ENCODE data around the gene PIK3AP1.

PIK3AP1 gene

GRCh38 chr10:96656839-96657238 is 63.5 kb downstream of the PIK3AP1 start:
- Histone ChIP-seq H3K27me3 (ENCODE audit: insufficient read depth, low read depth) (no peaks in the 10 kb centered on the region), H3K4me1 (ENCODE audit: low read depth, poor library complexity, severe bottlenecking) (peaks cover 13% of the 10 kb centered on the region), H2AFZ (ENCODE audit: low read depth) (no peak overlapping the region), H3K9ac (no peak overlapping the region), H4K20me1 (ENCODE audit: insufficient read depth) (no peaks in the 10 kb centered on the region), H3K79me2 (ENCODE audit: insufficient read depth, low read depth) (no peaks in the 10 kb centered on the region), H3K36me3 (ENCODE audit: insufficient read depth) (no peaks in the 10 kb centered on the region), H3K27ac (no peak overlapping the region), H3K4me3 (IDR thresholded peaks at IDR 0.05; ENCODE audit: insufficient read depth, low read depth, low read length) (no peak overlapping the region), H3K4me2 (no peak overlapping the region)
- TF ChIP-seq CTCF (conservative IDR thresholded peaks at IDR 0.05; ENCODE audit: low read depth, low read length), result no peak

GRCh38 chr10:96656198-96656577 is 64.1 kb downstream of the PIK3AP1 start:
- Histone ChIP-seq H3K4me1 (ENCODE audit: low read depth, poor library complexity, severe bottlenecking) (peaks cover 13% of the 10 kb centered on the region), H3K27me3 (ENCODE audit: insufficient read depth, low read depth) (no peaks in the 10 kb centered on the region), H3K9ac (no peak overlapping the region), H2AFZ (ENCODE audit: low read depth) (no peak overlapping the region), H3K79me2 (ENCODE audit: insufficient read depth, low read depth) (no peaks in the 10 kb centered on the region), H3K4me2 (no peak overlapping the region), H3K27ac (no peak overlapping the region), H3K36me3 (ENCODE audit: insufficient read depth) (no peaks in the 10 kb centered on the region), H4K20me1 (ENCODE audit: insufficient read depth) (no peaks in the 10 kb centered on the region), H3K4me3 (IDR thresholded peaks at IDR 0.05; ENCODE audit: insufficient read depth, low read depth, low read length) (no peak overlapping the region)
- no peak for TF ChIP-seq CTCF (conservative IDR thresholded peaks at IDR 0.05; ENCODE audit: low read depth, low read length)

- Histone ChIP-seq H3K4me3 (IDR thresholded peaks at IDR 0.05; ENCODE audit: insufficient read depth, low read depth, low read length) (no peak overlapping the region), H3K27ac (no peak overlapping the region), H3K27me3 (ENCODE audit: insufficient read depth, low read depth) (no peaks in the 10 kb centered on the region), H3K36me3 (ENCODE audit: insufficient read depth) (no peaks in the 10 kb centered on the region), H4K20me1 (ENCODE audit: insufficient read depth) (no peaks in the 10 kb centered on the region), H3K4me1 (ENCODE audit: low read depth, poor library complexity, severe bottlenecking) (peaks cover 13% of the 10 kb centered on the region), H3K4me2 (no peak overlapping the region), H3K79me2 (ENCODE audit: insufficient read depth, low read depth) (no peaks in the 10 kb centered on the region), H2AFZ (ENCODE audit: low read depth) (no peak overlapping the region), H3K9ac (no peak overlapping the region)
- TF ChIP-seq CTCF (conservative IDR thresholded peaks at IDR 0.05; ENCODE audit: low read depth, low read length), result no peak
Observed at GRCh38 chr10:96655461-96656197, 64.7 kb downstream of the PIK3AP1 start.

- H3K4me1 ChIP-seq (ENCODE audit: low read depth, poor library complexity, severe bottlenecking), result no peaks in the 10 kb centered on the region
- no peak overlapping the region for H2AFZ ChIP-seq (ENCODE audit: low read depth)
- H3K36me3 ChIP-seq (ENCODE audit: insufficient read depth), result no peaks in the 10 kb centered on the region
- H3K4me2 ChIP-seq, result no peak overlapping the region
- H3K27ac ChIP-seq, result no peak overlapping the region
- TF ChIP-seq CTCF (conservative IDR thresholded peaks at IDR 0.05; ENCODE audit: low read depth, low read length), result no peak
- H4K20me1 ChIP-seq (ENCODE audit: insufficient read depth), result no peaks in the 10 kb centered on the region
- H3K9ac ChIP-seq, result no peak overlapping the region
- H3K79me2 ChIP-seq (ENCODE audit: insufficient read depth, low read depth), result no peaks in the 10 kb centered on the region
- no peak overlapping the region for H3K4me3 ChIP-seq (IDR thresholded peaks at IDR 0.05; ENCODE audit: insufficient read depth, low read depth, low read length)
- no peaks in the 10 kb centered on the region for H3K27me3 ChIP-seq (ENCODE audit: insufficient read depth, low read depth)
Observed at GRCh38 chr10:96651998-96652431, 68.3 kb downstream of the PIK3AP1 start.

All from KMS-11 (cell line).